HG03521 (cell line): ENCODE data around the gene EFNA5.
"Not testable (repeated sequence)": the region's sequence is repeated elsewhere in the genome, so short reads cannot be mapped to it uniquely, and the experiment has no call there.

Source experiments
- ATAC-seq: cut with Tn5 transposase; IDR thresholded peaks from one replicate; pipeline ENCODE4 v1.9.1; 2021; ENCODE audit warnings: mild to moderate bottlenecking, moderate library complexity; ENCODE audit not compliant: unreplicated experiment

Gene EFNA5

DNA sequence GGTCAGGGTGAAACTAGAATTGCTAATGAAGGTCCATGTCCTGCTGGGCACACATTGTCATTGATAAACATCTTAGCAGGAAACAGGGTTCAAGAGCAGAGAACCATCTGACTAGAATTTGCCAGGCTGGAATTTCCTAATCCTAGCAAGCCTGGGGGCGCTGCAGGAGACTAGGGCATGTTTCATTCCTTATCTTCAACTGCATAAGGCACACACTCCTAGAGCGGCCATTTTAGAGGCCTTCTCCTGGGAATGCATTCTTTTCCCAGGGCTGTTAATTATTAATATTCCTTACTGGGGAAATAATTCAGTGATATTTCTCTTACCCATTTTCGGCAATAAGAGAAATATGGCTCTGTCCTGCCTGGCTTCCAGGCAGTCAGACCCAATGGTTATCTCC lies 324.2 kb downstream of the EFNA5 start:
- not testable (repeated sequence) for ATAC-seq

DNA sequence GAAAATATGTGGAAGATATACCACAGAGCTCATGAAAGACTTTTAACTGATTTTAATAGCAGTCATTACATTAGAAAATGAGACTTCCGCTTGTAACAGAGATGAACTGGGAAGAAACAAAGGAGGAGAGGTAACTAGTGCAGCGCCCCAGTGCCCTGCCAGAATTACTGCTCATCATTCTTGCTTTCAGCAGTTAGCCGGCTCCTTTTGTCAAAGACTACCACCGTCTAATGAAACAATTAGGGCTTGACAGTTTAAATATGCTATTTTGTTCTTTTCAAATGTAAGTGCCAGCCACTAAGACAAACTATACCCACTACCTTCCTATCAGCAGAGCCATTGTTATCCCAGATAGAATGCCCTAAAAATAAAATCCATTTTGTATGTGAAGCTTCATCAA lies 328.4 kb downstream of the EFNA5 start:
- ATAC-seq, result no peak

GRCh38 chr5:107341376-107342084 lies 329.2 kb downstream of the EFNA5 start:
- no peak for ATAC-seq

DNA sequence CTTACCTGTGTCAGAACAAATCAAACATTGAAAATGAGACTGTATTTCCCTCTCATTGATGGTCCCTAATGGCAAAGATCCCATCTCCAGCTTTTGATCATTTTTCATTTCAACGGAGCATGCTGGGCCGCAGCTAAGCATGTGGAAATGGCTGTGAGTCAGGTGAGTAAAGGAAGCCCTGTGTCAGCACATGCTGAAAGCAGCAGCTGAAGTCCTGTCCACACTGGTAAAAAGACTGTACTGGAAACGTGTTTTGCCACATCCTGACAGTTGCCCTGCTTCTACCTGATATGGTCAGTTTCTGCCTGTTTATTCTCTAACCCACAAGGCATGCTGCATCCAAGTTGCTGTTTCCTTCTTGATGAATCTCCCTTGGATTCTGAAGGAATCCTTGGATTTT lies 330.1 kb downstream of the EFNA5 start:
- no peak for ATAC-seq

- ATAC-seq, result no peak
Measured at GRCh38 chr5:107338335-107338734, 332.4 kb downstream of the EFNA5 start.

DNA sequence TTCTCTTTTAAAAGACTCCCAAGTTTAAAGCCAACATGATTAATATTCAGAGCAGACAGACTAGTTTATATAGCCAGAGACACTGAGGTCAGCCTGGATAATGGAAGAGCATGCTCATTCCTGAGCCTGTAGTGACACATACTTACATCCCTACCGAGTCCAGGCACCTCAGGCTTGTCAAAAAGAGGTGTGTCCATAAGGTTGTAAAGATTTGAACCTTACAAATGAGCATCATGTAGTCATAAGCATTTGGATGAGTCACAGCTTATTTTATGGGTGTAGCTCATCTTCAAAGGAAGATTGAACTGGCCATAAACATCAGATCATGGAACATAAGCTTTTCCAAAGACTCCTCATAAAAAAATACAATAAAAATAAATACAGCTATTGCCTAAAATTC lies 333.5 kb downstream of the EFNA5 start:
- no peak for ATAC-seq

DNA sequence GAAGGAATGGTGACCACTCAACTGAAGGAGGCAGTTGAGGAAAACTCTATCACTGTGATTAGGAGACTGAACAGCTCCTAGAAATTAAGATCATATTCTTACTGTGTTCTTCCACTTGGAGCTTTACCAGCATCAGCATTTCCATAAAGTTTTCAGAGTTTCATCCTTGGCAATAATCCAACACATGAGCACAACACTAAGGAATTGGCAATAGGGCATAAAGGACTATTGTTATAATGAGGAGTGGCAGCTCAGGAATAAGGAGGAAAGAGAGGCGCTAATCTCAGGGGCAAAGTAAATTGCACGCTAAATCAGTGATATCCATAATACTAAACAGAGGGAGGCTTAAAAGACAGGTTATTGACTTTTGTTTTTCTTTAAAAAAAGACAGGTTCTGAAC lies 338.9 kb downstream of the EFNA5 start:
- no peak for ATAC-seq

GRCh38 chr5:107331312-107331711 lies 339.4 kb downstream of the EFNA5 start:
- ATAC-seq, result no peak

DNA sequence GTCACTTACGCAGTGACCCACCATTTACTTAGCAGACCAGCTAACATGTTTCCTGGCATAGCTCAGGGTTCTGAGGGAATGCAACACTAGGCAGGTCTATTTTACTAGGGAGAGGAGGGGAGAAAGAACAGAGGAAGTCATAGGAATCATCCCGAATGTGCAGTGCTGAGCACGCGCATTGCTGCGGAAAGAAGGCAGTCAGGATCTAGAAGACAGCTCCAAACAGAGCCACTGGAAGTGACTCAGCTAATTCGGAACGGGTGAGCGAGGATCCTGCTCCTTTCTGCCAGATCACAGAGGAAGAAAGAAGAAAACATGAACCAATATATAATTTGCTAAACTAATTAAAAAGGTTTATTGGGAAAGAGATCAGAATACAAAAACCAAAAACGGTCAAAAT lies 339.8 kb downstream of the EFNA5 start:
- no peak for ATAC-seq

DNA sequence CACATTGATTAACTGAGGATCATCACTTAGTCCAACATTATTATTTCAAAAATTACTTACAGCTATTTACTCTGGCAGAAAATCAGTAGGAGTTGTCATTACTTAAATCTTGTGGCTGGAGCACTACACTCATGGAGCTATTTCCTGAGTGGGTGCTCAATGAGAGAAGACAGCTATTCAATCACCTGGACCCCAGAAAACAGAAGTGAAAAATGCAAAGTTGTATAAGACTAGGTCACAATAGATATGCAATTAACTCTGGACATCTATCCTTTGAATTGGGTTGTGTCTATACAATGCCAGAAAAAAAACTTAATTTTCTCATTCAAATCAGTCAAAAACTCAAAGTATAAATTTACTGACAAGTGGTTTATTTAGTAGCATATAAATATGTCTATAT lies 340.9 kb downstream of the EFNA5 start:
- ATAC-seq, result no peak
